Right lobe of liver (tissue), 4 donors: Measurements from ENCODE around the gene DACT1.

Experiments
- POLR2A ChIP-seq: fragments of 450-650 bp; IDR thresholded peaks from one replicate; pipeline ENCODE4 v1.6.1; 2017; ENCODE audit warnings: antibody characterized with exemption, mild to moderate bottlenecking
- TF ChIP-seq, protein P1 (sequence below), 4 donors: fragments of 200-600 bp in 3 of 4; fragments of 450-650 bp in 1 of 4; IDR thresholded peaks; one replicate each; pipeline versions ENCODE4 v1.5.1 to v1.8.0; 2016 to 2022; ENCODE audit warnings: antibody characterized with exemption in 4 of 4, mild to moderate bottlenecking in 2 of 4
- donor health status: DM: no; HTN: no; CAD: no.
- donor health status: DM: no; HTN: no; CAD: no.
- donor health status: DM: no; HTN: yes; CAD: no.

DNA sequence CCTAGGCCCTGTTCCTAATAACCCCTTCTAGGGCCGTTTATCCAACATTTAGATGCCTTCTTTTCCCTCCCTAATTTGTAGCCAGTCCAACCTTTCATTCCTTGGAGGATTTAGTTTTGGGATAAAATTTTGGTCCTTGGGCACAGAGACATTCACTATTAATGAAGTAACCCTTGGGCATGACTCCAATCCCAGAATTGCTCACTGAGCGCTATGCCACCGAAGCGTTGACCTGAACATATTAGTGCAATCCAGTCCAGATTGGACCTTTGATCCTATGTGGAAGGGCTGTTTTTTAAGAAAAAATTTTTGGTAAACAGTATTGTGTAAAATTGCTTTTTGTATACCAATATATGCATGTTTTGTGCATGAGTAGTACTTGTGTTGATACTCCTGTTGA lies 10.0 kb downstream of the DACT1 start:
- no peak for TF ChIP-seq POLR2A
- TF ChIP-seq, protein P1, sequence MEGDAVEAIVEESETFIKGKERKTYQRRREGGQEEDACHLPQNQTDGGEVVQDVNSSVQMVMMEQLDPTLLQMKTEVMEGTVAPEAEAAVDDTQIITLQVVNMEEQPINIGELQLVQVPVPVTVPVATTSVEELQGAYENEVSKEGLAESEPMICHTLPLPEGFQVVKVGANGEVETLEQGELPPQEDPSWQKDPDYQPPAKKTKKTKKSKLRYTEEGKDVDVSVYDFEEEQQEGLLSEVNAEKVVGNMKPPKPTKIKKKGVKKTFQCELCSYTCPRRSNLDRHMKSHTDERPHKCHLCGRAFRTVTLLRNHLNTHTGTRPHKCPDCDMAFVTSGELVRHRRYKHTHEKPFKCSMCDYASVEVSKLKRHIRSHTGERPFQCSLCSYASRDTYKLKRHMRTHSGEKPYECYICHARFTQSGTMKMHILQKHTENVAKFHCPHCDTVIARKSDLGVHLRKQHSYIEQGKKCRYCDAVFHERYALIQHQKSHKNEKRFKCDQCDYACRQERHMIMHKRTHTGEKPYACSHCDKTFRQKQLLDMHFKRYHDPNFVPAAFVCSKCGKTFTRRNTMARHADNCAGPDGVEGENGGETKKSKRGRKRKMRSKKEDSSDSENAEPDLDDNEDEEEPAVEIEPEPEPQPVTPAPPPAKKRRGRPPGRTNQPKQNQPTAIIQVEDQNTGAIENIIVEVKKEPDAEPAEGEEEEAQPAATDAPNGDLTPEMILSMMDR (IDR thresholded peaks at IDR 0.05), result no peak
